UCSD-AML1 (cell line): ENCODE measurements around the gene POLR1C.

Source experiments
- DNase-seq: peaks from one replicate; lab custom pipeline; 2025; ENCODE audit not compliant: unreplicated experiment; lab: John Stamatoyannopoulos, UW

POLR1C gene

DNA sequence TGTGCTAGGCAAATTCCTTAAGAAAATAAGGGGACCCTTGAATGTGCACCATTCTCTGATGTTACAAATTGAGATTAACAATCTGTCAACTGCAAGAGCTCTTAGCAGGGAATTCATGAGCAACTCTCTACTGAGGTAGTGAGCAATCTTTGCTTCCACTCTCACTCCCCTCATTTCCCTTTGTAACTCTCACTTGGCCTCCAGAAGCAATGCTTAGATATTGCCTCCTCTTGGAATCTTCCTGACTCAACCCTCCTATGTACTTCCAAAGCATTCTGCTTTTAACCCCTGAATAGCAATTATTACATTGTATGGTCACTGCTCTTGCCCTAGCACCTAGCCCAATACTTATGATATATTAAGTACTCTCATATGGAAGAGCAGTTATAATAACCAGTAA lies 42.4 kb downstream of the POLR1C start:
- DNase-seq: no peak

DNA sequence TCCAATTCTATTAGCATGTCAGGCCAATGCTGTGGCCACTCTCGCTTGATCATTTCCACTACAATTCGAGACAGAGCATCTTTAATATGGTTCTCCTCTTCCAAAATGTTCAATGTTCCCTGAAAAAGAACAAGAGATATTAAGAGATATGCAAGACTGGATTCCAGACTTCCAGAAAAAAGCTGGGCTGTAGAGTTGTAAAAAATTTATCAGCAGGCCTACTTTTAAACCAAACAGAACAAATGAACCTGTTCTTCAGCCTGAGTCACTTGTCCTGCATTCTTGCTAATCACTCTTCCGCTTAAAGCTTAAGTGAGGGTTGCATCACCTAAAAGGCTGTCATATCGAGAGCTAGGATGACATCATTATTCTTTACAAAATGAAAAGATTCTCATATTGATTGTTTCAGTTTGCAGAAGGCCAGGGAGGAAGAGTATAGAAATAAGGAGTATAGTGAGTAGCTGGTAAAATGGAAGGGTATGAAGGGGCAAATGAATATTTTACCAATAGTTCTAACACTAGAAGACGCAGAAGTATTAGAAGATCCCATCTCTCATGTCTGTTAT lies 54.1 kb downstream of the POLR1C start:
- DNase-seq: no peak
